SU-DHL-6 (cell line): ENCODE results near the gene KRT31.

ENCODE experiments used
- H2AFZ ChIP-seq: fragments of 200-600 bp; sonication (generic); 2 replicates; pipeline ENCODE4 v1.6.1; 2014; ENCODE audit warnings: low read depth, mild to moderate bottlenecking, moderate library complexity, mixed read lengths, antibody characterized with exemption, low read length; ENCODE audit not compliant: severe bottlenecking
- H3F3A ChIP-seq: fragments of 200-600 bp; shearing (Covaris generic); 2 replicates; pipeline ENCODE4 v1.6.0; 2016; ENCODE audit warnings: antibody characterized with exemption, mild to moderate bottlenecking; ENCODE audit not compliant: insufficient read depth
- H3K27ac ChIP-seq: fragments of 200-600 bp; sonication (generic); 2 replicates; pipeline ENCODE4 v1.5.1; 2016; ENCODE audit warnings: low read depth, mild to moderate bottlenecking, low read length, moderate library complexity, mixed read lengths
- H3K27me3 ChIP-seq: fragments of 200-600 bp; sonication (generic), shearing (Covaris generic); 2 replicates; pipeline ENCODE4 v1.6.0; 2014; ENCODE audit warnings: mild to moderate bottlenecking, low read length
- H3K36me3 ChIP-seq: fragments of 200-600 bp; sonication (generic); 2 replicates; pipeline ENCODE4 v1.6.1; 2014; ENCODE audit warnings: mild to moderate bottlenecking, low read length, mixed read lengths
- H3K4me2 ChIP-seq: fragments of 300-600, 200-600 bp; shearing (Covaris generic), sonication (generic); 2 replicates; pipeline ENCODE4 v1.6.0; 2014; ENCODE audit warnings: low read length, low read depth, mild to moderate bottlenecking; ENCODE audit not compliant: poor library complexity, severe bottlenecking
- H3K4me3 ChIP-seq: fragments of 200-600 bp; sonication (generic); 2 replicates; pipeline ENCODE4 v1.5.1; 2014; ENCODE audit warnings: antibody characterized with exemption, low read length, mild to moderate bottlenecking, mixed read lengths; ENCODE audit not compliant: insufficient read depth, poor library complexity, severe bottlenecking
- H3K79me2 ChIP-seq: fragments of 200-600 bp; sonication (generic); 2 replicates; pipeline ENCODE4 v1.6.1; 2014; ENCODE audit warnings: mild to moderate bottlenecking, low read length, moderate library complexity; ENCODE audit not compliant: insufficient read depth
- H3K9ac ChIP-seq: fragments of 200-600 bp; sonication (generic); 2 replicates; pipeline ENCODE4 v1.7.0; 2014; ENCODE audit warnings: mild to moderate bottlenecking, low read length
- H3K9me2 ChIP-seq: fragments of 200-600 bp; sonication (generic); replicated peaks from 2 replicates; pipeline ENCODE4 v1.6.1; 2014; ENCODE audit warnings: low read length; ENCODE audit not compliant: insufficient read depth
- H3K9me3 ChIP-seq: fragments of 200-600 bp; sonication (generic); 2 replicates; pipeline ENCODE4 v1.6.1; 2014; ENCODE audit warnings: low read length, mixed read lengths; ENCODE audit not compliant: insufficient read depth
- H4K20me1 ChIP-seq: fragments of 200-600 bp; sonication (generic); 2 replicates; pipeline ENCODE4 v1.6.1; 2014; ENCODE audit warnings: low read depth, mild to moderate bottlenecking, antibody characterized with exemption, low read length, moderate library complexity, mixed read lengths
- EZH2phosphoT487 ChIP-seq: fragments of 200-600 bp; sonication (generic), shearing (Covaris generic); conservative IDR thresholded peaks from 2 replicates; pipeline ENCODE4 v1.6.1; 2018; ENCODE audit warnings: mild to moderate bottlenecking, antibody characterized with exemption, low read length, moderate library complexity, mixed read lengths
- TF ChIP-seq, protein P1 (sequence below): fragments of 200-600 bp; sonication (generic); IDR thresholded peaks from one replicate; pipeline ENCODE4 v1.5.1; 2017; ENCODE audit warnings: antibody characterized with exemption, mild to moderate bottlenecking, low read length, moderate library complexity; ENCODE audit not compliant: insufficient read depth, poor library complexity, severe bottlenecking

KRT31 gene

DNA sequence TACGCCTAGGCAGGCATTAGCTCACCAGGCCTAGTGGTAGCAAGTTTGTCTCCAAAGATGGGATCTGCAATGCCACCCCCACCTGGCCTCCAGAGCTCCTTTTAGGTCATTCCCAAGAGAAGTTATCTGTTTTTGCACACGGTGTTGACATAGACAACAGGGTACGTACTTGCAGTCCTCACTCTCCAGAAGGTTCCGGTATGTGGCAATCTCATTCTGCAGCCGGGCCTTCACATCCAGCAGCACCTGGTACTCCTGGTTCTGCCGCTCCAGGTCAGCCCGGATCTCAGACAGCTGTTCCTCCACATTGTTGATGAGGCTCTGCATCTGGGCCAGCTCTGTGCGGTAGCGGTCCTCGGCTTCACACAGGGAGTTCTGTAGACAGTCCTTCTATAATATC, 9.8 kb upstream of the KRT31 start:
- TF ChIP-seq, protein P1, sequence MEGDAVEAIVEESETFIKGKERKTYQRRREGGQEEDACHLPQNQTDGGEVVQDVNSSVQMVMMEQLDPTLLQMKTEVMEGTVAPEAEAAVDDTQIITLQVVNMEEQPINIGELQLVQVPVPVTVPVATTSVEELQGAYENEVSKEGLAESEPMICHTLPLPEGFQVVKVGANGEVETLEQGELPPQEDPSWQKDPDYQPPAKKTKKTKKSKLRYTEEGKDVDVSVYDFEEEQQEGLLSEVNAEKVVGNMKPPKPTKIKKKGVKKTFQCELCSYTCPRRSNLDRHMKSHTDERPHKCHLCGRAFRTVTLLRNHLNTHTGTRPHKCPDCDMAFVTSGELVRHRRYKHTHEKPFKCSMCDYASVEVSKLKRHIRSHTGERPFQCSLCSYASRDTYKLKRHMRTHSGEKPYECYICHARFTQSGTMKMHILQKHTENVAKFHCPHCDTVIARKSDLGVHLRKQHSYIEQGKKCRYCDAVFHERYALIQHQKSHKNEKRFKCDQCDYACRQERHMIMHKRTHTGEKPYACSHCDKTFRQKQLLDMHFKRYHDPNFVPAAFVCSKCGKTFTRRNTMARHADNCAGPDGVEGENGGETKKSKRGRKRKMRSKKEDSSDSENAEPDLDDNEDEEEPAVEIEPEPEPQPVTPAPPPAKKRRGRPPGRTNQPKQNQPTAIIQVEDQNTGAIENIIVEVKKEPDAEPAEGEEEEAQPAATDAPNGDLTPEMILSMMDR = no peak
- no peak for TF ChIP-seq EZH2phosphoT487
- H3K4me3 ChIP-seq = no peak overlapping the region
- no peak overlapping the region for H2AFZ ChIP-seq
- no peaks in the 10 kb centered on the region for H3K9me2 ChIP-seq
- H3K79me2 ChIP-seq = no peaks in the 10 kb centered on the region
- no peaks in the 10 kb centered on the region for H3K36me3 ChIP-seq
- no peaks in the 10 kb centered on the region for H3F3A ChIP-seq
- no peak overlapping the region for H3K9ac ChIP-seq
- no peaks in the 10 kb centered on the region for H4K20me1 ChIP-seq
- no peak overlapping the region for H3K4me2 ChIP-seq
- H3K9me3 ChIP-seq = no peaks in the 10 kb centered on the region
- no peak overlapping the region for H3K27ac ChIP-seq
- no peaks in the 10 kb centered on the region for H3K27me3 ChIP-seq

DNA sequence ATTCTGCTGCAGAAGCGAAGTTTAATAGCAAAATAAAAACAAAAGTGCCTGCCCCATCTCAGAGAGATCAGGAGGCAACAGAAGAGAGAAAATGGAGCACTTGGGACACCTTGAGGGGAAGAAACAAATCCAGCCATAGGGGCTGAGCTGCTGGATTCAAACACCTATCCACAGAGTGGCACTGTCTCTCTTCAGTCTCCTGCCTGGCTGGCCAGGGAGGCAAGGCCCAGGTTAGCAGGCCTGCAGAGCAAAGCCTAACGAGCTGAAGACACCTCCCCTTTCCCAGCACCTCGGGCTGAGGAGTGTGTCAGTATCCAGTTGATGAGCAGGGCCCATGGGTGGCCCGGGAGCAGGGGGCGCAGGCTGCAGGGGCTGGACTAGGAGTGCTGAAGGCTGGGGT, 8.8 kb upstream of the KRT31 start:
- Histone ChIP-seq H3K4me2 (no peak overlapping the region), H3K9me2 (no peaks in the 10 kb centered on the region), H3F3A (no peaks in the 10 kb centered on the region), H3K4me3 (no peak overlapping the region), H4K20me1 (no peaks in the 10 kb centered on the region), H3K79me2 (no peaks in the 10 kb centered on the region), H3K9ac (no peak overlapping the region), H3K27ac (no peak overlapping the region), H3K9me3 (no peaks in the 10 kb centered on the region), H3K27me3 (no peaks in the 10 kb centered on the region), H3K36me3 (no peaks in the 10 kb centered on the region), H2AFZ (no peak overlapping the region)
- TF ChIP-seq, protein P1 = no peak

DNA sequence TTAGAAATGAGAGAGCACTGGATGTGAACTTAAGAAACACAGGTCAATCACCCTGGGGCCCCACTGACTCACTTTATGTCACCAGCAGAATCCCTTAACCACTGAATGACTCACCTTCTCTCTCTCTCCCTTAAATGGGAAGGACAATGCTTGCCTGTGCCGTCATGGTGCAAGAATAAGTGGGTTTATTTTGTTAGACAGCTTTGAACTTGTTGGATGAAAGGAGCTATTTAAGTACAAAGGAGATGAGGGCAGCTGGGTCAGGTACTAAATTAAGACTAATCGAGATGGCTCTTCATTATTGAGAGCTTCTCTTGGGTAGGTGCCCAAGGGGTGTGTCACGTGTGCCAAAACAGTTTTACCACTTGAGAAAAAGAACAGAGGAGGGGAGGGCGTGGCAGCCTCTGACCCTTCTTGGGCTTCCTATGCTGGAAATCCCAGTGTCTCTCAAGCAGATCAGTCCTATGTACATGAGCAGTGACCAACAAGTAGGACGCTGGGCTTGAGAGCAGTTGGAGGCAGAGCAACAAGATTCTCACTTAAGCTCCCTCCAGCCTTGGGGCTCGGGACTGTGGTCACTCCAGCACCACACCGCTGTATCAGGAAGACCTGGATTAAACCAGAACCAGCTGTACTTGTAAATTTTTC, 6.7 kb upstream of the KRT31 start:
- Histone ChIP-seq H3K79me2 (no peaks in the 10 kb centered on the region), H3K9ac (no peak overlapping the region), H3K4me3 (no peak overlapping the region), H3K27ac (no peak overlapping the region), H3K9me3 (no peaks in the 10 kb centered on the region), H4K20me1 (no peaks in the 10 kb centered on the region), H3F3A (no peaks in the 10 kb centered on the region), H2AFZ (no peak overlapping the region), H3K9me2 (no peaks in the 10 kb centered on the region), H3K4me2 (no peak overlapping the region), H3K27me3 (no peaks in the 10 kb centered on the region), H3K36me3 (no peaks in the 10 kb centered on the region)
- no peak for TF ChIP-seq EZH2phosphoT487
- TF ChIP-seq, protein P1 = no peak
